K562 (cell line): ENCODE results near the gene PRR14L. TPM values are rescaled to one million over a fixed set of nuclear protein-coding genes. Genes with fewer than 3 reads are reported as not detected.

Source experiments
- FOXJ3 ChIP-seq: sonication (generic); formaldehyde crosslinking; IDR thresholded peaks from 2 replicates; pipeline ENCODE4 v1.4.0; 2020; ENCODE audit warnings: mild to moderate bottlenecking, missing genetic modification reagents
- FOXP1 ChIP-seq: sonication (generic); formaldehyde crosslinking; IDR thresholded peaks from 2 replicates; pipeline ENCODE4 v1.8.0; 2022; ENCODE audit warnings: mild to moderate bottlenecking, missing genetic modification reagents
- HNRNPK ChIP-seq: fragments of 200-400 bp; formaldehyde crosslinking; IDR thresholded peaks from one replicate; pipeline ENCODE4 v1.6.1; 2018; ENCODE audit warnings: mild to moderate bottlenecking, low read depth, low read length; ENCODE audit not compliant: poor library complexity, severe bottlenecking
- RBM15 ChIP-seq: fragments of 200-400 bp; formaldehyde crosslinking; IDR thresholded peaks from 2 replicates; pipeline ENCODE4 v1.6.1; 2018; ENCODE audit warnings: mild to moderate bottlenecking, low read length, moderate library complexity; ENCODE audit not compliant: insufficient read depth
- polyA plus RNA-seq, 8 experiments: library from polyadenylated mRNA; depleted of rRNA in 4 of 8; stranded (reverse) in 5 of 8; unstranded in 3 of 8; fragments of >200 nt; fragmentation: Nextera tagmentation in 2 of 8; fragmentation: Illumina TruSeq in 1 of 8; extraction: Ambion mirVana in 2 of 8; extraction: Trizol in 1 of 8; gene quantifications; 2 replicates each; pipeline versions ENCODE4 v1.2.1 to v1.2.3, GENCODE V29; 2011 to 2014; ENCODE audit warnings: inconsistent platforms in 1 of 8, missing spikeins in 1 of 8
- total RNA-seq, 7 experiments: library from RNA; depleted of rRNA in 6 of 7; stranded (reverse); fragments of >200 nt in 6 of 7; fragmentation: Illumina TruSeq in 2 of 7; extraction: Trizol in 2 of 7; gene quantifications; 2 replicates each; pipeline versions ENCODE4 v1.2.1 to v1.2.3, GENCODE V29; 2011 to 2021; ENCODE audit warnings: low replicate concordance in 1 of 7
- TF ChIP-seq, protein P1 (sequence below): fragments of 250-450 bp; sonication (Bioruptor Pico); IDR thresholded peaks from 2 replicates; pipeline ENCODE4 v1.6.1; 2021; ENCODE audit warnings: mild to moderate bottlenecking
- TF ChIP-seq, protein P2 (sequence below): sonication (generic); formaldehyde crosslinking; IDR thresholded peaks from 2 replicates; pipeline ENCODE4 v1.8.0; 2023; ENCODE audit warnings: mild to moderate bottlenecking, missing genetic modification reagents

The PRR14L gene
- total and polyA plus RNA-seq, 9 of the 15 experiments (the other 6 are each of a cell fraction or from before 2014, with no cell fraction given): 2.8 to 36.3 (median 12.3) TPM

DNA sequence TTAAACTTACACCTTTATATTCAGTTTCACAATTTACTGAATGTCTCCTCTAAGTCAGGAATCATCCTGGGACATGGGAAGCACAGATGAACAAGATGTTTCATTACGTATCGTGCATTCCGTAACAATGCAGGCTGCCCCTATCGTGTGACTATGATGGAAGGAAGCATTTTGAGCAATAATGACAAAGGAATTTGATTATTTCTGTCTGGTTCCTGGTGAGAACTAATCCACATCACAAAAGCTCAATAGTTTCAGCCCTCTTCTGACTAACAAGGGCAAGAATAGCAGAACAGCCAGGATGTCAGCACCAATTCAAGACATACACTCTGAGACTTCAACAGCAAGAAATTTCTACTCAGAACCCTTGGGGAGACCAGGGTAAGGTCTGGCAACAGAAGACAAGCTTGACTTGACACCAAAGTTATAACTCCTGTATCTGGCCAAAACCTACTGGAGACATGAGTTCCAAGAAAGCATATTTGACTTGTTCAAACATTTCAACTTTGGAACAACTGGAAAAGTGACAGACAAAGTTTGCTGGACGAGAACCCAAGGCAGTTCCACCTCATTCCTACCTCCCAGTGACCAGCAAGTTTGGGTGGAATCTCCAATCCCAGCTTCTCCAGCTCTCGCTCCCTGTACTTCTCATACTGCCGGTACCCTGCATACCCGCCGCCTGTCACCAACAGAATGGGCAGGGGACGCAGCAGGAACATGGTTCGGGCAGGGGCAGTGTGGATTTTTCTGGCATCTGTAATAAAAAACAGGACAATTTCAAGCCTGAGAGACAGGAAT, 102.2 kb downstream of the PRR14L start (continued):
- TF ChIP-seq, protein P1, sequence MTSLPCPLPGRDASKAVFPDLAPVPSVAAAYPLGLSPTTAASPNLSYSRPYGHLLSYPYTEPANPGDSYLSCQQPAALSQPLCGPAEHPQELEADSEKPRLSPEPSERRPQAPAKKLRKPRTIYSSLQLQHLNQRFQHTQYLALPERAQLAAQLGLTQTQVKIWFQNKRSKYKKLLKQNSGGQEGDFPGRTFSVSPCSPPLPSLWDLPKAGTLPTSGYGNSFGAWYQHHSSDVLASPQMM (CRISPR knock-in tag): no peak
- TF ChIP-seq FOXP1 (no peak), RBM15 (no peak), HNRNPK (no peak), FOXJ3 (no peak)
- TF ChIP-seq, protein P2, sequence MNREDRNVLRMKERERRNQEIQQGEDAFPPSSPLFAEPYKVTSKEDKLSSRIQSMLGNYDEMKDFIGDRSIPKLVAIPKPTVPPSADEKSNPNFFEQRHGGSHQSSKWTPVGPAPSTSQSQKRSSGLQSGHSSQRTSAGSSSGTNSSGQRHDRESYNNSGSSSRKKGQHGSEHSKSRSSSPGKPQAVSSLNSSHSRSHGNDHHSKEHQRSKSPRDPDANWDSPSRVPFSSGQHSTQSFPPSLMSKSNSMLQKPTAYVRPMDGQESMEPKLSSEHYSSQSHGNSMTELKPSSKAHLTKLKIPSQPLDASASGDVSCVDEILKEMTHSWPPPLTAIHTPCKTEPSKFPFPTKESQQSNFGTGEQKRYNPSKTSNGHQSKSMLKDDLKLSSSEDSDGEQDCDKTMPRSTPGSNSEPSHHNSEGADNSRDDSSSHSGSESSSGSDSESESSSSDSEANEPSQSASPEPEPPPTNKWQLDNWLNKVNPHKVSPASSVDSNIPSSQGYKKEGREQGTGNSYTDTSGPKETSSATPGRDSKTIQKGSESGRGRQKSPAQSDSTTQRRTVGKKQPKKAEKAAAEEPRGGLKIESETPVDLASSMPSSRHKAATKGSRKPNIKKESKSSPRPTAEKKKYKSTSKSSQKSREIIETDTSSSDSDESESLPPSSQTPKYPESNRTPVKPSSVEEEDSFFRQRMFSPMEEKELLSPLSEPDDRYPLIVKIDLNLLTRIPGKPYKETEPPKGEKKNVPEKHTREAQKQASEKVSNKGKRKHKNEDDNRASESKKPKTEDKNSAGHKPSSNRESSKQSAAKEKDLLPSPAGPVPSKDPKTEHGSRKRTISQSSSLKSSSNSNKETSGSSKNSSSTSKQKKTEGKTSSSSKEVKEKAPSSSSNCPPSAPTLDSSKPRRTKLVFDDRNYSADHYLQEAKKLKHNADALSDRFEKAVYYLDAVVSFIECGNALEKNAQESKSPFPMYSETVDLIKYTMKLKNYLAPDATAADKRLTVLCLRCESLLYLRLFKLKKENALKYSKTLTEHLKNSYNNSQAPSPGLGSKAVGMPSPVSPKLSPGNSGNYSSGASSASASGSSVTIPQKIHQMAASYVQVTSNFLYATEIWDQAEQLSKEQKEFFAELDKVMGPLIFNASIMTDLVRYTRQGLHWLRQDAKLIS (CRISPR knock-in tag): no peak
